GM18870 (cell line): ENCODE measurements around the gene CNGB1.

Experiments used
- ATAC-seq: cut with Tn5 transposase; IDR thresholded peaks from one replicate; pipeline ENCODE4 v1.9.1; 2021; ENCODE audit warnings: moderate library complexity; ENCODE audit not compliant: unreplicated experiment

Gene CNGB1

GRCh38 chr16:57977418-57978069 is 6.6 kb upstream of the CNGB1 start:
- ATAC-seq, result no peak

DNA sequence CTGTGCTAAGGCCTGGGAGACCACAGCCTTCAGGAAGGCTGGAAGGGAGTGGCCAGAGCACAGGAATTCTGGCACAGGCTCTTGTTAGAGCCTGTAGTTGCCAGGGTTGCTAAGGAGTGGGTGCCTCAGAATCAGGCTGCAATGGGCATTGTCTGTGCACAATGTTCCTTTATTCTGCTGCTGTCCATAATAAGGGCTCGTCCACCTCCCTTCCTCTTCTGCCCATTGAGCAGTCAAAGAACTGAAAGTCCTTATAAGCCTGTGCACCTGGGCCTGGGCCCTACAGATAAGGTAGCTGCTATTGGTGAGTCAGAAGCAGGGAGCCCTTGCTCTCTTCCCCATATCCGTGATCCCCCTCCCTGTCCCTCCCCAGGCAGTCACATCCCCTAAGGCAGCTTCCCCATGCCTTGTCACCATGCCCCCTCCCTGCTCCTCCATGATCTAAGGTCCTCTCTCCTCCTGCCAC is 5.4 kb upstream of the CNGB1 start:
- no peak for ATAC-seq

- no peak for ATAC-seq
Observed at GRCh38 chr16:57972306-57972705, 1.4 kb upstream of the CNGB1 start.

GRCh38 chr16:57971848-57972247 is 920 bp upstream of the CNGB1 start:
- no peak for ATAC-seq

GRCh38 chr16:57970319-57970718 is 609 bp downstream of the CNGB1 start:
- ATAC-seq, result no peak

GRCh38 chr16:57969451-57970123 is 1.3 kb downstream of the CNGB1 start:
- no peak for ATAC-seq

DNA sequence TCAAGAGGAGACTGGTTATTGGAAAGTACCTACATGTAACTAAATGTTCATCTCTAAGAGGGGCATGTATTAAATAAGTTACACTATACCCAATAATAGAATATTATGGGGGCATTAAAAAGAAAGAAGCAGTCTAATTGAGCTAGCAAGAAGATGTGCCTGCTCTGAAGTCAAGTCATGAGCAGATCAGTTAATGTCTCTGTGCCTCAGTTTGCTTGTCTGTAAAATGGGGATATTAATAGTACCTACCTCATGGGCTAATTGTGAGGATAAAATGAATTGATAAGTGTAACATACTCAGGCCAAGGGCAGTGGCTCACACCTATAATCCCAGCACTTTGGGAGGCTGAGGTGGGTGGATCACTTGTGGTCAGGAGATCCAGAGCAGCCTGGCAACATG is 3.0 kb downstream of the CNGB1 start:
- no peak for ATAC-seq

DNA sequence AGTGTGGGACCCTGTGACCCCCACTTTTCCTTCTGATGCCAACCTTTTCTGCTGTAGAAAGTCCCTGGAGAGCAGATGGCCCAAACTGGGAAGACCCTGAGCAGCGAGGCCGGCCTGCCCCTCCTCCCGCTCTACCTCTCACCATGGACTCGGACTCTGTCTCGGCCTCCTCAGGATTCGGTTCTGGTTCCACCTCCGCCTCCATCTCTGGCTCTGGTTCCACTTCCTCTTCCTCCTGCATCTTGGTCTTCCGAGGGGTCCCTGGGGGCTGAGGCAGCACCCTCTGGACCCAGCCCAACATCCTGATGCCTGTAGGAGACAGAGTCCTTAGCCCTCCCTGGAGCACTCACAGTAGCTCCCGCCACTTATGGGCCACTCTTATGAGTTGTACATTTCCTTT is 3.9 kb downstream of the CNGB1 start:
- ATAC-seq, result no peak

DNA sequence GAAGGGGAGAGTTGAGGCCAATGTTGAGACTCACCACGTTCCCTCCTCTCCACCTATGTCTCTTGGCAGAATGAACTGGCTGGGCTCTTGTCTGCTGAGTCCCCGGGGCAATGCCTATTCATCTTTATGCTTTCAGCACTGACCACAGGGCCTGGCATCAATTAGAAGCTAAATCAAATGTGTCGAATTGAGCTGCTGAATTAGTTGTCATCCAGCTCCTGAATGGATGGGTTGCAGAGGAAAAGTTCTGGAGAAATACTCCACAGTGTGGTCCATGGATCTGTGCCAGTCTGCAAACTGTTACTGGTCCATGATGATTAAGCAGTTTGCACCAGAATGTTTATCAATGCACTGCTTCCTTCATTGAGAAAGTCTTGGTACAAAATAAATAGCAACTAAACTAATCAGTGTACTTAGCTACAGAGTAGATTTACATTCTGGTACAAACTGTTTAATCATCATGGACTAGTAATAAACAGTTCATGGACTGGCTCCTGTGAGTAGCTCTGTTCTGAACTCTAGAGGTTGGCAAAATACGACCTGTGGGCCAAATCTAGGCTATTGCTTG is 4.6 kb downstream of the CNGB1 start:
- ATAC-seq, result no peak

GRCh38 chr16:57964157-57964700 is 6.7 kb downstream of the CNGB1 start:
- ATAC-seq, result no peak

- no peak for ATAC-seq
Observed at GRCh38 chr16:57962756-57963155, 8.2 kb downstream of the CNGB1 start.

DNA sequence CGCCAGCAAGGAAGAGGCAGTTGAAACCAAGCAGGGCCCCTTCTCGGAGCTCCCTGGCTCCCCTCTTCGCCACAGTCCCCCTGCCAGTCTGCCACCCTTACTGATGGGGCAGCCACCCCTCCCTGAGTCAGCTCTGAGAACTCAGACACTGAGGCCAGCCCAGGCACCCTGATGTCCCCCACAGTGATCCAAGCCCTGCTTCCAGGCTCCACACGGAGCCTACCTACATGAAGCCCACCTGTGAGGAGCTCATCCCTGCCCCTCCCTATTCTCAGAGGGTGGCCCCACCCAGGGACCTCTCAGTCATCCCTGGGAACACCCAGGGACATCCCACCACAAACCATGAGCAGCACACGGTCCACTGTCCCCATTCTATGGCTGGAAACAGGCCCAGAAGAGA is 8.9 kb downstream of the CNGB1 start:
- no peak for ATAC-seq

GRCh38 chr16:57961538-57961937 is 9.4 kb downstream of the CNGB1 start:
- no peak for ATAC-seq

DNA sequence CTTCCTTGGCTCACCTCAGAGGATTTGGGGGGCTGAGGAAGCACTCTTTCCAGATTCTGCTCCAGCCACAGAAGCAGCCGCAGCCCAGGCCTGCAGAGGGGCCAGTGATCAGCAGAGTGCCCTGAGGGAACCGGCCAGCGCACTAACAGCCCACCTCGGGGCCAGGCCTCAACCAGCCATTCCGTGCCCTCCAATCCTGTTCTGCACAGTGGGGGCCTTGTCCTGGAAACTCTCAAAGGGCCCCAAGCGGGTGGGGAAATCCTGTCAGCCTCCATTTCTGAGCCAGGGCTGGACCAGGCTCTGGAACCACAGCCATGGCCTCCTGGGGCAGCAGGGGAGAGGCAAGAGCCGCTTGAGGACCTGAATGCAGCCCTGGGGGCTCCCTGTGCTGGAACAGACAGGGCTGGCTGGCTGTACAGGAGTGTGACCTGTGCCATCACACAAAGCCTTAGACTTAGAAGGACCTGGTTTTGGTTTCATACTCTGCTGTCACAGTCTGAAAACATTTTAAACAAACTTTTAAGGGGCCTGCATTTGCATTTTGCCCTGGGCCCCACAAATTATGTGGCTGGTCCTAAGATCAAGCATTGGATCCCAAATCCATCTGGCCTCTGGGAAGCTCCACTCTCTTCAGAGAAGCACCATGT is 10.0 kb downstream of the CNGB1 start:
- no peak for ATAC-seq

DNA sequence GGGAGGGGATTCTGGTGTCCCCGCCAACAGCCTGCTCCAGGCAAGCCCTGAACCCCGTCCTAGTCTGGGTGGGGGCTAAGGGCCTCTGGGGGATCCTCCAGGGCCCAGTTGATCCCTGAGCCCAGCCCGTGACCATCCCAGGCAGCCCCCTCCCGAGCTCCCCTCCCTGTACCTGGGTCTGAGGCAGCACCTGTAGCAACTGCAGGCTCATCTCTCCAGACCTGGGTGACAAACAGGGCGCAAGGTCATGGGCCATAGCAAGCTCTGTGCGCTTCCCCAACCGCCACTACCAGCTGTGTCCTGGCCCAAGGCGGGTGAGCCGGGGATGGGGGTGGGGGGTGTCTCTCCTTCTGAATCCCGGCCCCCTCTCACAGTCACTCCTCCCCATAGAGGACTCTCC is 10.6 kb downstream of the CNGB1 start:
- no peak for ATAC-seq

DNA sequence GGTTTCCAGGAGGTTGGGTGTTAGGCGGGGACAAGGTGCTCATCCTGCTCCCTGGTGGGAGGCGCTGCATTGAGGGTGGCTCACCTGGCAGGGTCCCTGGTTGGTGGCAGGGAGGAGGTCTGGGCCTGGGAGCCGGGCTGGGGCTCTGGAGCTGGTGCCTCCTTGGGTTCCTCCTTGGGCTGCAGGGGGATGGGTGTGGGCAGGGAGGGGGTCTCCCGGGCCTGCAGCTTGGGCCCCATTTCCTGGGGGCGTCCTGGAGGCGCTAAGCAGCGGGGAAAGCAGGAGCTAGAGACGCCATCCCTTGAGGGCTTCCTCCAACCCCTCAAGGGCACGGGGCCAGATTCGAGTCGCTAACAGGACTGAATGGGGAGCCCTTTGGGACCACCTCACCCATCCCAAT is 11.1 kb downstream of the CNGB1 start:
- no peak for ATAC-seq

GRCh38 chr16:57959121-57959520 is 11.8 kb downstream of the CNGB1 start:
- ATAC-seq, result no peak

- no peak for ATAC-seq
Observed at GRCh38 chr16:57958544-57958943, 12.4 kb downstream of the CNGB1 start.

DNA sequence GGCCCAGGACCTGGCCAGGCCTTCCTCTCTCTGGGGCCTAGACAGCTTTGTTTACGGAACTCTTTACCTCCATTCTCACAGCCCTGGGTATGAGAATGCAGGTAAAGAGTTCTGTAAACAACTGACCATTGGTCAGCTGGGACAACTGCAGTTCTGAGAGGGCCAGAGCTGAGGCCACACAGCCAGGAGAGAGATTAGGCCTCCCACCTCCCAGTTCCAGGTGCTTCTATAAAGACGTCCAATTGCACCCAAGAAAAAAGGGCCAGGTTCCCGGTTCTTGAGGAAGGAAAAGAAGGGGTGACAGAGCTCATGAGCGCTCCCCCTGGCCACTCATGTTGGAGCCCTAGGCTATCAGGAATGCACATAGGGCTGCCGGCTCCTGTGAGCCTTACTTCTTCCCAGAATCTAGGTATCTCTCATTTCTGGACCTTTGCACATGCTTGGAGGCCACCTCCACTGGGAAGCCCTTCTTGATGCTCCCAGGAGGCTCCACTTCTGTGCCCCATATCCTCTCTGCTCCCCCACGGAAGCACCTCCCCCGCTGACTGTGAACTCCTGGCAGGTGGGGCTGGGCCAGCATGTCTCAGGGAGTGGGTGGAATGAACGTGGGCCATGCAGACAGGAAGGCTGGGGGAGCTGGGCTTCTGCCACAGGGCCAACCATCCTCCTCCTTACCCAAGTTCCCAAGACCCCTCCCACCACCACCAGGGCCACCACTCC is 13.1 kb downstream of the CNGB1 start:
- no peak for ATAC-seq

GRCh38 chr16:57956924-57957672 is 13.8 kb downstream of the CNGB1 start:
- no peak for ATAC-seq
